KMS-11 (cell line): ENCODE measurements around the gene CCNG2.
A peak's percentile ranks its signal among the peaks of the same experiment; 100 is the strongest.

Source experiments
- H2AFZ ChIP-seq: fragments of 200-600 bp; sonication (generic); 2 replicates; pipeline ENCODE4 v1.6.1; 2016; ENCODE audit warnings: antibody characterized with exemption, mixed run types, low read depth
- H3K27ac ChIP-seq: fragments of 200-600 bp; sonication (generic); 2 replicates; pipeline ENCODE4 v1.6.1; 2016; ENCODE audit warnings: mild to moderate bottlenecking, mixed run types
- H3K27me3 ChIP-seq: fragments of 200-600 bp; sonication (generic); 2 replicates; pipeline ENCODE4 v1.6.1; 2017; ENCODE audit warnings: mild to moderate bottlenecking, low read depth, mixed run types, moderate library complexity; ENCODE audit not compliant: insufficient read depth
- H3K36me3 ChIP-seq: fragments of 200-600 bp; sonication (generic); 2 replicates; pipeline ENCODE4 v1.6.1; 2017; ENCODE audit warnings: mild to moderate bottlenecking, mixed run types; ENCODE audit not compliant: insufficient read depth
- H3K4me1 ChIP-seq: fragments of 200-600 bp; sonication (generic); 2 replicates; pipeline ENCODE4 v1.6.1; 2016; ENCODE audit warnings: mild to moderate bottlenecking, low read depth, mixed run types; ENCODE audit not compliant: poor library complexity, severe bottlenecking
- H3K4me2 ChIP-seq: fragments of 200-600 bp; sonication (generic); 2 replicates; pipeline ENCODE4 v1.7.0; 2016; ENCODE audit warnings: mild to moderate bottlenecking, mixed run types
- H3K4me3 ChIP-seq: fragments of 200-600 bp; sonication (generic); IDR thresholded peaks from 2 replicates; pipeline ENCODE4 v1.6.1; 2017; ENCODE audit warnings: low read depth, low read length, mixed read lengths; ENCODE audit not compliant: insufficient read depth
- H3K79me2 ChIP-seq: fragments of 200-600 bp; sonication (generic); 2 replicates; pipeline ENCODE4 v1.6.1; 2016; ENCODE audit warnings: low read depth, mixed run types; ENCODE audit not compliant: insufficient read depth
- H3K9ac ChIP-seq: fragments of 200-600 bp; sonication (generic); 2 replicates; pipeline ENCODE4 v1.6.1; 2016; ENCODE audit warnings: mild to moderate bottlenecking, mixed run types
- H4K20me1 ChIP-seq: fragments of 200-600 bp; sonication (generic); 2 replicates; pipeline ENCODE4 v1.6.1; 2016; ENCODE audit warnings: mild to moderate bottlenecking, mixed run types; ENCODE audit not compliant: insufficient read depth
- CTCF ChIP-seq: fragments of 200-600 bp; sonication (generic); conservative IDR thresholded peaks from 2 replicates; pipeline ENCODE4 v1.6.1; 2017; ENCODE audit warnings: low read depth, mild to moderate bottlenecking, antibody characterized with exemption, low read length, moderate library complexity, mixed read lengths

Gene CCNG2

DNA sequence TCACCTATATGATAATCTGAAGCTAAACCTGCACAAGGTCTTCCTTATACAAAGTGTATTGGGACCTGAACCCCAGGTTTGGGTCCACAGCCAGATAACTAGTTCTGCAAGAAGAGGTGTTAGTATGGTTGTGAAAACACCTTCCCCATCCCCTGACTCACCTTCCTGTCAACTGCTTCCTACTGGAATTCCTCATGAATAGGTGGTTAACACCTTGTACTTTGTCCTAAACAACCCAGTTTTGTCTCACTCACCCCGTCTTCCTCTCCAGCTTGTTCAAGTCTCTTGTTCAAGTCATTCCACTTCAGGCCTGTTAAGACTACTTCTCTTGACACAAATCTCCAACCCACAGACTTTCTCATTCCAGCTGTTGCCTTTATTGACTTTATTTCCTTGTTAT, 45.5 kb downstream of the CCNG2 start:
- Histone ChIP-seq H3K4me2 (no peak overlapping the region), H3K36me3 (no peaks in the 10 kb centered on the region), H4K20me1 (no peaks in the 10 kb centered on the region), H3K9ac (no peak overlapping the region), H3K4me1 (peaks cover 19% of the 10 kb centered on the region), H3K79me2 (no peaks in the 10 kb centered on the region), H3K27me3 (no peaks in the 10 kb centered on the region), H2AFZ (no peak overlapping the region), H3K27ac (no peak overlapping the region), H3K4me3 (no peak overlapping the region)
- no peak for TF ChIP-seq CTCF

- no peaks in the 10 kb centered on the region for H3K36me3 ChIP-seq
- no peak overlapping the region for H3K27ac ChIP-seq
- H3K9ac ChIP-seq = no peak overlapping the region
- H3K4me2 ChIP-seq = no peak overlapping the region
- H4K20me1 ChIP-seq = no peaks in the 10 kb centered on the region
- H3K79me2 ChIP-seq = no peaks in the 10 kb centered on the region
- H3K4me1 ChIP-seq = peaks cover 10% of the 10 kb centered on the region
- peak; percentile 95 for TF ChIP-seq CTCF
- H3K4me3 ChIP-seq = no peak overlapping the region
- H3K27me3 ChIP-seq = no peaks in the 10 kb centered on the region
- peak overlapping the region; percentile 45 for H2AFZ ChIP-seq
These were observed 46.6 kb downstream of the CCNG2 start for GRCh38 chr4:77203380-77204197.

DNA sequence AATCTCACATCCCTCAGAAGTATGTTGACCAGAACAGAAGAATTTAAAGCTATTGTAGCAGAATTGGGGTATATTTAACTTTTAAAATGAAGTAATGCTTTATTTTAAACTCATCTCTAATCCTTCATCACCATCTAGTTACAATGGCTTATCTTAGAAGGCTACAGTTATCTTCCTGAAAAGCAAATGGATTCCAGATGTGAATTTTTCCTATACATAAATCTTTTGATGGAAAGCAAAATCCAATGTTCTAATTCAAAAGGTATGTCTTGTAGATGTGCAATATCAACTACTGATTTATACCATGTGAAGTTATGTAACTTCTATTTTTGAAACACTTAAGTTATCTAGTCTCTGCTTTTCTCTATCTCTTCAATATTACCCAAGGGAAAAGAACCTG, 47.6 kb downstream of the CCNG2 start:
- Histone ChIP-seq H3K9ac (no peak overlapping the region), H3K4me1 (peaks cover 10% of the 10 kb centered on the region), H3K79me2 (no peaks in the 10 kb centered on the region), H3K4me3 (no peak overlapping the region), H3K27me3 (no peaks in the 10 kb centered on the region), H3K4me2 (no peak overlapping the region), H3K27ac (no peak overlapping the region), H2AFZ (no peak overlapping the region), H4K20me1 (no peaks in the 10 kb centered on the region), H3K36me3 (no peaks in the 10 kb centered on the region)
- no peak for TF ChIP-seq CTCF

DNA sequence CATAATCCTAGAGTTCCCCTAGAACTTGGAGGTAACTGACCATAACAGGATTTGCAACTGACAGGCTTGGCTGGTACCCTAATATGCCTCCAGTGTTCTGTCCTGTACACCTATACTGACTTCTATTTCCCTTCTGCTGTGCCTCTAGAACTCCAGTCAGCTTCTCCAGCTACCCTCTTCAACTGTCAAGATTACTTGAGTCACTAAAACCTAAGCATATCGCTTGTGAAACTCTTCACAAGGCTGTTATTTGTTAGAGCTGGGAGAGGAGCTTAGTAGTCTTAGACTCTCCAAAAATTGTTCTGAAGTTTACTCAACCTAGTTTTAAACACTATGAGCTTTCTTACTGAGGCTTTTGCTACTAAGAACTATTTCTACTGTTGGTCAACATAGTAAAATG, 52.0 kb downstream of the CCNG2 start:
- Histone ChIP-seq H3K36me3 (no peaks in the 10 kb centered on the region), H3K27ac (no peak overlapping the region), H4K20me1 (no peaks in the 10 kb centered on the region), H3K4me2 (no peak overlapping the region), H3K27me3 (no peaks in the 10 kb centered on the region), H2AFZ (no peak overlapping the region), H3K9ac (no peak overlapping the region), H3K4me3 (no peak overlapping the region), H3K79me2 (no peaks in the 10 kb centered on the region), H3K4me1 (no peaks in the 10 kb centered on the region)
- no peak for TF ChIP-seq CTCF
